ENCODE data around the gene KIAA0319L.

The KIAA0319L gene

DNA sequence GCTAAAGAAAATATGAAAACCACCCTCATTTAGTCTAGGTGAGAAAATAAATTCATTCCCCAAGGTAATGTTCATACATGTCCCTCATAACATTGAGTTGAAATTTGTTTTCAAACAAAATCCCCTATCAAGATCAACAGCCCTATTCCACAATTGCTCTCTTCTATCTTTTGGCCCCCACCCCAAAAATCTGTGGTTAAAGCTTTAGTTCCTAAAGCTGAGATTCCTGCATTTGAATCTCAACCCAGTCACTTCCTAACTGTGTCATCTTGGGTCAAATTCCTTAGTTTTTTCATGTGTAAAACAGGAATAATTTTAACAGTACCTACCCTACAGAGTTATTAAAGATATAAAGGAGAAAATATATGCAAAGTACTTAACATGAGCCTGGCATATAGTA, 22.0 kb downstream of the KIAA0319L start:
- DNase-seq = no peak

DNA sequence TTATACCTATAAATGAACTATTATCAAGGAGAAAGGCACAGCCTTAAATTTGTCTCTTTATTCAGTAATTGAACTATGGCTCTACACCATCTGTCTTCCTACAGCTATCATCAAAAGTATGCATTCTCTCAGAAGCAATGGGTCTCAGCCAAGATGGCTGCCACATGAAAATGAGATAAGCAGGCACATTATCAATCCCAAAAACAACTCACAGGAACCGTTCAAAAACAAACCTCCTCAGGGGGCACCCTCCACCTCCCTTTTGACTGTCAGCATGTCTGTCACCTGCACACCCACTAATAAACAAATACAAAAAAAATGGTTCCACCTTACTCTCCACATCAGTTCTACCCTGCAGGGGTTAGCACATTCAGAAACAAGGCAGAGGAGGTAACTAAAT, 23.6 kb downstream of the KIAA0319L start:
- DNase-seq = no peak

DNA sequence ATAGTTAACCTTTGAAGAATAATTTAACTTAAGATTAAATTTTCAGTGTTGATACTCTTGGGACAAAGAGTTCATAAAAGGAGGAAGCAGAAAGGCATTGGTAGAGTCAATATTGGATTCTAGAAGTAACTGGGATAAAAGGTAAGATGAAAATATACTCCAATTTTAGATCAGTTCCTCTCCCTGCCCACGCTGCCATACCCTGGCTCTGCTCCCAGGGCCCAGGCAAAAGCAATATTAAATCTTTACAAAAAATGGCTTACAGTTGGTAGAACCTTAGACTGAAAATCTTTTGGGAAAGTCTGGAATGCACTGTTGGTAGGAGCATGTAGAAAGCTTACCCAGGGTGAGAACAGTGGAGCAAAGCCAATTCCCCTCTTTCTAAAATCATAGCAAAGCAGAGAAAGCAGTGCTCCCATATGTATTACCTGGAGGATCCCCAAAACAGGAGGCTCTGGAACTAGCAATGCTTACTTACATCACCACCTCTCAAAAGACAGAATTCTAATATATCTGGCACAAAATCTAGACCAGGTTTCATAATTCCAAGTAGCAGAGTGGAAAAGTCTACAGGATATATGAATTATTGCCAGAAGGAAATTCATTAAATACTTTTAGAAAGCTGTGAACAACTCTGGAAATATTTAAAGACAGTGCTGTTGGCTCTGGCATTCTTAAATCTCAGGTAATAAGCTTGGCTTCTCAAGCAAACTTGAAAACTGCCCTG, 24.5 kb downstream of the KIAA0319L start:
- no peak for DNase-seq

DNA sequence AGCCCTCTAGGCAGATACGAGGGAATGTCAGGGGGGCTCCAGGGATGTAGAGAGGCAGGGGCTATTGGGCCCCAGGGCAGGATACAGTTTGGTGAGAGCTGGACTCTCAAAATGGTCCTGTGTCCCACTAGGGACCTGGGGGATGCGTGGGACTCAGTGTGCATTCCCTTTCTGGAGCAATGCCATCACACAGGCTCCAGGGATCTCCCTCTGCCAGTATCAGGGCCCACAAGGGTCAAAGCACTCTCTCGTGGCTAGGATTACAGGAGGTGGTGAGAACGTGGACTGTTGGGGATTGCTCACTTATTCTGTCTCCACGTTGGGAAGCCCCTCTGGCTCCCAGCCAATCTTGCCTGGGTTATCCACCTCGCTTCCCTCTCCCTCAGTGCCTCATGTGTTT, 25.8 kb downstream of the KIAA0319L start:
- no peak for DNase-seq

DNA sequence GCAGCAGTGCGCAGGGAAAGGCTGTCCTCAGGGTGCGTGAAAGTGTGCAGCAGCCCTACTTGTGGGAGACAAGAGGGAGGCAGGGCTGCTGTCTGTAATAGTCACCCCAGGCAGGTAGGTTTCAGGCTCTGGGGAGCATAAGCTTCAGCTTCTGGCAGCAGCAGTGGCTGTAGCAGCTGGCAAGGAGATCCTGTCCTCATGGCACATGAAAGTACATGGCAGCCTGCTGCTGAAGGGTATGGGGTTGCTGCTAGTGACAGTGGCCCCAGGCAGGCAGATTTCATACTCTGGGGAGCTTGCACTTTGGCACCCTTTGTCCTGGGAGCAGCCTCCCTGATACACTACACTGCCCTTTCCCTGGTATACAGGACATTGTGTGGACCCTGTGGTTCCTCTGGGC, 26.3 kb downstream of the KIAA0319L start:
- DNase-seq = no peak

DNA sequence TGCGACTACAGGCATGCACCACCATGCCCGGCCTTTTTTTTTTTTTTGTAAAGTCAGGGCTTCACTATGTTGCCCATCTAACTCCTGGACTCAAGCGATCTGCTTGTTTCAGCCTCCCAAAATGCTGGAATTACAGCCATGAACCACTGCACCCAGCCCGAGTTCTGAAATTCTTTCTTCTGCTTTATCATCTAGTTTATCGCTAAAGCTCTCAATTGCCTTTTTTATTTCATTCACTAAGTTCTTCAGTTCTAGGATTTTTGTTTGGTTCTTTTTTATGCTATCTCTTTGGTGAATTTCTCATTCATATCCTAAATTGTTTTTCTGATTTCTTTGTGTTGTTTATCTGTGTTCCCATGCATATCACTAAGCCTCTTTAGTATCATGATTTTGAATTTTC, 27.0 kb downstream of the KIAA0319L start:
- DNase-seq = no peak

DNA sequence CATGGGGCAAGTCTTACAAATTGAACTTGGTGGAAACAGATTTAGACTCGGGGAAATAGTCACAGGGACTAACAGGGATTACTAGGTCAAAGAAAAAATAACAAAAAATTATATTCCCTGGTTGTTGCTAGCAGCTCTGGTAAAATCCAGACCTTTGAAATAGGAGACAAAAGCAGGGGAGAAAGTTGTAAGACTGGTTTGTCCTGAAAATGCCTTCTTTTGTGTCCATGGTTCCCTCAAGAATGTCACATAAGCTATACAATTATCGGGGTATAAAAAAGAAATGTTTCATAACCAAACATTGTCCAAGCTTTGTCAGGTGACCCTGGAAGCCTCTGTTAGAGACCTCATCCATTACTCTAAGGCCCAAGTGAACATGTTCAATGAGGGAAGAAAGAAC, 33.1 kb downstream of the KIAA0319L start:
- DNase-seq = no peak

DNA sequence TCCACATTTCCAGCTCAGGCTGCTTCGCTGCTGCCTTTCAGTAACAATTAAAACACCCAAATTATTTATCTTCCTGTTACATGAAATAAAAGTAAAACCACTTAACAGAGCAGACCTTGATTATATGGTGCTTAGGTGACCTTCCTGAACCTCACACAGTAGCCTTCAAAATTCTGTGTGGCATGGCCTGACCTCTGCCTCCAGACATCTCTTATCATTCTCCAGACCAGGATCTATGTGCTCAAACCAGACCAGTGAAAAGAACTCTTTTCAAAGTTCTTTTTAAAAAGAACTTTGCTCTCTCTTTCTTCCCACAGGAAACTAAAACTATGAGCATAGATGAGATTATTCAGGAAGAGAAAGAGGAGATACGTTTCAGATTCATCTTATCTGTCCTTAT, 37.8 kb downstream of the KIAA0319L start:
- no peak for DNase-seq

DNA sequence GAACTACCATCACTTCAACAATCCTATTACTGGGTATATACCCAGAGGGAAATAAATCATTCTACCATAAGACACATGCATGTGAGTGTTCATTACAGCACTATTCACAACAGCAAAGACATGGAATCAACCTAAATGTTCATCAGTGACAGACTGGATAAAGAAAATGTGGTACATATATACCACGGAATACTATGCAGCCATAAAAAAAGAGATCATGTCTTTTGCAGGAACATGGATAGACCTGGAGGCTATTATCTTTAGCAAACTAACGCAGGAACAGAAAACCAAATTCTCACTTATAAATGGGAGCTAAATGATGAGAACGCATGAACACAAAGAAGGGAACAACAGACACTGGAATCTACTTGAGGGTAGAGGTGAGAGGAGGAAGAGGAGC, 39.0 kb downstream of the KIAA0319L start:
- no peak for DNase-seq

DNA sequence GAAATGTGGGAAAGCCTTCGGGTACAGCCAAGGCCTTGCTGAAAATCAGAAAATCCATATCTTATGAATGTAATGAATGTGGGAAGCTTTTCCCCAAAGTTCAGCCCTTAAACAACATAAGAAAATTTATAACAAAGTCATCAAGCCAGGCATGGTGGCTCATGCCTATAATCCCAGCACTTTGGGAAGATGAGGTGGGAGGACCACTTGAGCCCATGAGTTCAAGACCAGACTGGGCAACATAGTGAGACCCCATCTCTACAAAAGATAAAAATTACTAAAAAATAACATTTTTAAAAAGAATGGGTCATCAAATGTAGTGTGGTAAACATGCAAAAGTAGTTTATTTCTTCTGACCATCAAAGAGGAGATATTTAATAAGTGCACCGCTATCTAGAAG, 45.9 kb downstream of the KIAA0319L start:
- DNase-seq = no peak

DNA sequence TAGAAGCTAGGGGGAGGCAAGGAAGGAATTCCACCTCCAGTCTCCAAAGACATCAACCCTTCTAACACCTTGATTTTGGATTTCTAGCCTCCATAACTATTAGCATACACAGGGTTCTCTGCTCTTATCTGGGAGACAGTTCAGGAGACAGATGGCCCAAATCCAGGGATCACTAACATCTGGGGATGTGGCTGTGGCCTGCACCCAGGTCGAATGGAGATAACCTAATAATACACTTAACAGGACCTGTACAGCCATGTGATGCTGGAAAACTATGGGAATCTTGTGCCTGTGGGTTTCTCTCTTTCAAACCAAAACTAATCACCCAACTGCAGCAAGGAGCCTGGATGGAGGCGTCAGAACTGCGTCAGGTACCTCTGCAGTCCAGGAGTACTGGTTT, 47.6 kb downstream of the KIAA0319L start:
- no peak for DNase-seq

DNA sequence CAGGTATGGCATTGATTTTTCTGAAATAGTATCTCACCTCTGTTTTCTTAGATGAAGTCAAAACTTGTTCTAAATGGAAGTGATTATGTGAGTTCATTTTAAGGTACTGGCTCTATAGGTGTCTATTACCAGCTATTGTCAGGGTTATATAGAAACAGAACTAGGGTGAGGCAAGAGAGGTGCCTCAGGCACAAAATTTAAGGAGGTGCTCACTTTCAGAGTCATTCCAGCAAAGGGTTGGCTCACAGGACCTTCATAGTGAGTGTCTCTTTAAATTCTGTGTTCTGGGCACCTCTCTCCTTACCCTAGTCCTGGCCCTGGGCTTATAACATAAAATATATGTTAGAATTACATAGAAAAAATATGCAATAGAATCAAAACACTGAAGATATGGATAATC, 49.3 kb downstream of the KIAA0319L start:
- no peak for DNase-seq

DNA sequence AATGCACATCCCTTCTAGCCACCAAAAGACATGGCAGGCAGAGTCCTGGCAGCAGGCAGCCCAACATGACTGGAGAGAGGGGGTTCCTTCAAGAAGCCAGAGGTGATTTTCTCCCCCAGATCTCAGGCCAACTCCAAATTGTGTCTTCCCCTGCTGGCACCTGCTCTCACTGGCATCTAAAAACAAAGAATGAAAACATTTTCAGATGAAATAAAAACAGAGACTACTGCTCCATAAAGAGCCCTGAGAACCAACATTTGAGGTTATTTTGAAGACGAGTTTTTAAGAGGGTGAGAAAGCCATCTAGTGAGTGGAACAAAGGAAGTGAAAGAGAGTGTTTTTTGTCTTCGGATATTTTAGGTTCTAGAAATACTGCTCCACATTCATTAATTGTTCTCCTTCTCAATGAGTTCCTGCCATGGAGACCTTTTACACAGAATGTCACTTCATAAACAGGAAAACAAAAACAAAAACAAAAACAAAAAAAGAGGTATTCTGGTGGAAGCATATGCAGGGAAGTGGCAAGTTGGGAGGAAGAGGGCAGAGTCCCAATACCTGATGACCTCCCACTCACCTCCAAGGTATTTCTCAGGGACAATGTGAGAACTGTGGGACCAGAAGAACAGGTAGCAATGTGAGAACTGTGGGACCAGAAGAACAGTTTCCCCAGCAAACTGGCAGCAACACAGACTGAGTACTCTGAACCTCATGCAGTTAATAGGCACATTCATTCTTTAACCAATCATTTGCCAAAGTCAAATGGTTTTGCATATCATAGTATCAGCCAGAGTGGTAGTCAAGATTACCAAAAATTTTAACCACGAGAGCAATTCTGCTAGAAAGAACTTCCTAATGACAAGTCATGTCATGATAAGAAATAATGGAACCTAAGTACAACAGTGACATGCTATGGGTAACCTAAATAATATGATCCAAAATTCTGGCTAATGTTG, 50.0 kb downstream of the KIAA0319L start:
- no peak for DNase-seq

DNA sequence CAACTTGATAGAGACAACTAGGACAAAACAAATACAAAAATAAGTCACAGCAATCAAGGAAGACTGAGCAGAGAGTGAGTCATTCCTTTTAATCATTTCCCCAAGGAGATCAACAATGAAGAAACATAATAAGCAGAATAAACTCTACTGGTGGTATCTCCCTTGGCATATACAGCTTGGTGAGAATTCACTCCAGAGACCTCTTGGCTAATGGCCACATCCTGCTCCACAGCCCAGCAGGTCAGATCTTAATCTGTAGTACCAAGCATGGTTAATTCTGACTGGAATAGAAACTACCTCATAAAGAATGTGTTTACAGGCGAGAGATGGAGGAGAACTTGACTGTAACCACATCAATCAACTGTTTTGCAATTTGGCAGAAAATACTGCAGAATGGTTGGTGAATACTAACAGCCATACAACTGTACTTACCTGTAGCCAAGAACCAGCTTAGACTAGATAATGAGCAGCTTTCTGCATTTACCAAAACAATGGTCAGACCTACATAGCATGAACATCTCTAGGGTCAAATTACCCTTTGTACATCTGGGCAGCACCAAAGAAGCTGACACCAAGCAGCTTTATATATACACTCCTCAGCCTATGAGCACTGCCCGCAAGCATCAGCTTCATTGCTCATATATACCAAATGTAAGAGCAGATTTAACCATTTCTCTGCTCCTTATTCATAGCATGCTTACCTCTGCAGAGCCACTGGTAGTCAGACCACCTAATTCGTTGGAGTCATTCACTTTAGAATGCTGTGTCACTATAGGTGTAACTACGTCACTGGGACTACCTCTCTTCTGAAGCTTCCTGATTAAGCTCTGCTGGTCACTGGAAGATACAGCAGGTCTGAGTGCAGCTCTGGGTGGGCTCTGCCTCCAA, 51.0 kb downstream of the KIAA0319L start:
- DNase-seq = peak in 1 of 2 experiments; percentile 15

DNA sequence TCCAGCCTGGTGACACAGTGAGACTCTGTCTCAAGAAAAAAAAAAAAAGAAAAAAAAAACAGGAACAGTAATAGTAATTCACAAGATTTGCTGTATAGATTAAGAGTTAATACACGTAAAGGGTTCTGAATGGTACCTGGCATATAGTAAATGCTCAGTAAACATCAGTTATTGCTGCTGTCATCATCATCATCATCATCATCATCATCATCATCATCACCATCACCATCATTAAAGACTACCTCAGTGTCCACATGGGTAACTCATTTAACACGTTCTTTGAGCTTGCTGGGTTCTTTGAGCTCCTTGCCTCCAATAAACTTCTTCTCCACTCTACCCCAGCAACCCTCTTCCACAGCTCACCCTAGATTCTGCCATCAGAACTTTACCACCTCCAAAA, 55.0 kb downstream of the KIAA0319L start:
- DNase-seq = no peak

DNA sequence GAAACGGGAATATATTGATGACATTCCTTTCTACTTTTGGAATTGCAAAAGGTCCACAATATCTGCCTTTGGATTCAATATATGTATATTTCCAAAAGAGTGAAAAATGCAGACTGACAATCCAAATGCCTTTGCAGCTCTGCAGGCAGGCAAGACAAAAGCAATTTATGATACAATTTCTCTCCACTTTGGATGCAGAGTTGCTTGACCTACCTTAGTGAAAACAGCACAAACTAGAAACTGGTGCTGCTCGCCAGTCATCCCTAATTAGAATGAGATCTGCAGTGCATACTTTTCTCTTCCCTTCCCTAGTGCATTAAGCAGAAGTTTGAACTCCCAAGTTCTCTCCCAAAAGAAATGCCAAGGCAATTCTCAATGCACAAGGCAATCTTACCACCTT, 56.8 kb downstream of the KIAA0319L start:
- DNase-seq = no peak

DNA sequence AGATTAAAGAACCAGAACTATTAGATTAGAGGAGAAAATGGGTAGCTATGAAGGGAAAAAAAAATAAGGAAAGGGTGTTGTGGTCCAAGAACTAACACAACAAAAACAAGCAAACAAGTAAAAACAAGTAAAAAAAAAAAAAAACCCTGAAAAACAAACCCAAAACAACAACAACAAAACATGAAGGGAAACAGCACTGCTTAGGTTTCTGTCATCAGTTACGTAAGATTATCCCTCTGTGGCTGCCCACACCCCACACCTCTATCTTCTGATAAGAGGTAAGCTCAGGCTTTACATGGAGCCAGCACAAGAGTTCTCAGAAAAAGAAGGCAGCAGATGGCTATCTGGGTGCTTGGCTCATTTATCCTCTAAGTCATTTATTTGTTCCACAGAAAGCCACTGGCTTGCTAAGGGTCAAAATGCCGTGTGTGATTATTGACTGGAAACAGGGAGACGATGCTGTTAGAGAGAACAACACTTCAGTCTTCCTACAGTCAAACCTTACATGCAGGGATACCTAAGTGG, 57.5 kb downstream of the KIAA0319L start:
- DNase-seq = peak in 1 of 2 experiments; percentile 1

DNA sequence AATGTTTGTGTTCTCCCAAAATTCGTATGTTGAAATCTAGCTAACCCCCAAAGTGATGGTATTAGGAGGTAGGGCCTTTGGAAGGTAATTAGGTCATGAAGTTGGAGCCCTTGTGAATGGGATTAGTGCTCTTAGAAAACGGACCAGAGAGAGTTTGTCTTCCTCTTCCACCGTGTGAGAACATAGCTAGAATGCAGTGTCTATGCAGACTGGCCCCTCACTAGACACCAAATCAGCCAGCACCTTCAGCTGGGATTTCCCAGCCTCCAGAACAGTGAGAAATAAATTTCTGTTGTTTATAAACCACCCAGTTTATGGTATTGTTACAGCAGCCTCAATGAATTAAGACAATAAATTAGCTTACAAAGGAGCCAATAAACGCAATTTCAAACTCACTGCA, 58.0 kb downstream of the KIAA0319L start:
- no peak for DNase-seq

DNA sequence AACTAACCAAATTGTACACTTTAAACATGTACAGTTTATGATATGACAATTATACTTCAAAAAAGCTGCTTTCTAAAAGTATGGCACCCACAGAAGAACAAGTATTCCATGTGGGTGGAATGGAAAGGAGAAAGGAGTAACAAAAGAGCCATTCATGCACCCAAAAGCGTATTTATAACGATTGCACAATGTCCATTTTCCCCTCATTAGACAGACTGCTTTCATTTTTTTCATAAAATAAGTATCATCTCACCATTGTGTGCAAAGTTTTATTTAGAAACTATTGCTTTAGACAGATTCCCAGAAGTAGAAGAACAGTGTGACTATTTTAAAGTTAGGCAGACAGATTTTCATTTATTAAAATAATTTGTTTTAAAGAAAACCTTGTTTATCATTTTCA, 59.6 kb downstream of the KIAA0319L start:
- DNase-seq = no peak

DNA sequence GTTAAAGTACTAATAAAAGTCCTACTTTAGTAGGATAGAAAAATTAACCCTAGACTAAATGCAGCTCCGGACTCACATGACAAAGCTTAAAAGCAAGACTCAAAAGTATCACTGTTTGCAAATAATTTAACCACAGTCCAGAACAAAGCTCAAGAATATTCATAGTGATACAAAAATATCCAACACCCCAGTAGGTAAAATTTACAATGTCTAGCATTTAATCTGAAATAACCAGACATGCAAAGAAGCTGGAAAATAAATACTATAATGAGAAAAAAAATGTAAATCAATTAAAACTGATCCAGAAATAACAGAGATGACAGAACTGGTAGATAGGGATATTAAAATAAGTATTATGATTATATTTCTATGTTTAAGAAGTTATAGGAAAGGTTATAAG, 67.0 kb downstream of the KIAA0319L start:
- DNase-seq = no peak

DNA sequence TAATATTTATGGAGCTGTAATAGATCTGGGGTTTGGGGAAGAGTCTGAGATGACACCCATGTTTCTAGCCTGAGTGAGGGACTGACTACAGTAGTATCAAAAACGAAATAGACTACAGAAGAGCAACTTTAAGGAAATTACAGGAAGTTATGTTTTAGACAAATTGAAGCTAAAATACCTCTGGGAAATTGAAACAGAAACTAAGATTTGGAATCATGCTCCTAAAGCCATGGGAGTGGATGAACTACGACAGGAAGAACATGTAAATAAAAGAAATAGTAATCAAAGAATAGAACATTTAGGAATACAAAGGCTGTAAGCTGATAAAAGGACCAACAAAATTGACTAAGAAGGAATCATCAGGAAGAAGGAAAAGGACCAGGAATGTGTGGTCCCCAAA, 68.9 kb downstream of the KIAA0319L start:
- DNase-seq = no peak

DNA sequence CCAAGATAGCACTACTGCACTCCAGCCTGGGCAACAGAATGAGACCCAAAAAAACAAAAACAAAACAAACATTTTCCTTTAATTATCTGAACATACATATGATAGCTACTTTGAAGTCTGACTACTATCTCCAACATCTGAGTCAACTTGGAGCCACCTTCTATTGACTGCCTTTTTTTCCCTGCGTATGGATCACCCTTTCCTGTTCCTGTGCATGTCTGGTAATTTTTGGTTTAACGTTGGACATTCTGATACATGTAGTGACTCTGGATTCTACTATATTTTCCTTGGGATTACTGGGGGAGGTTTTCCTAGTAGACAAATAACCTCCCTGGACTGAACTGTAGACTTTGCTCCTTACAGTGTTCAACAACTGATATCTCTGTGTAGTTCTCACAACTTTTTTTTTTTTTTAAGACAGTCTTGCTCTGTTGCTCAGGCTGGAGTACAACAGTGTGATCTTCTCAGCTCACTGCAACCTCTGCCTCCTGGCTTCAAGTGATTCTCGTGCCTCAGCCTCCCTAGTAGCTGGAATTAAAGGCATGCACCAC, 70.3 kb downstream of the KIAA0319L start:
- DNase-seq = no peak

DNA sequence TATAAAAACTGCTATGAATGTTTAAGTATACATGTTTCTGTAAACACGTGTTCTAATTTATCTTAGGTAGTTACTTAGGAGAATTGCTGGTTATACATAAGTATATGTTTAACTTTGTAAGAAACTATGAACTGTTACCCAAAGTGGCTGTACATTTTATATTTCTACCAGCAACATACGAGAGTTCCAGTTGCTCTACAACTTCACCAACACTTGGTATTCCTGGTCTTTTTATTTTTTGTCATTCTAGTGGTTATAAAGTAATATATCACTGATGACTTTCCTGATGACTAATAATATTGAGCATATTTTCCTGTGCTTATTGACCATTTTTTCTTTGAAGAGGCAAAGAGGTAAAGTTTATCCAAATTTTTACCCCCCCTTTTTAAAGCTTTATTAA, 76.0 kb downstream of the KIAA0319L start:
- DNase-seq = no peak
